ENCODE results near the gene TMA7. TPM values are rescaled to one million over a fixed set of nuclear protein-coding genes. Genes with fewer than 3 reads are reported as not detected.

TMA7 gene
- total and polyA plus RNA-seq, 2 of the 13 experiments (the other 11 are each of a cell fraction or from before 2014, with no cell fraction given), result 100 to 486 TPM

DNA sequence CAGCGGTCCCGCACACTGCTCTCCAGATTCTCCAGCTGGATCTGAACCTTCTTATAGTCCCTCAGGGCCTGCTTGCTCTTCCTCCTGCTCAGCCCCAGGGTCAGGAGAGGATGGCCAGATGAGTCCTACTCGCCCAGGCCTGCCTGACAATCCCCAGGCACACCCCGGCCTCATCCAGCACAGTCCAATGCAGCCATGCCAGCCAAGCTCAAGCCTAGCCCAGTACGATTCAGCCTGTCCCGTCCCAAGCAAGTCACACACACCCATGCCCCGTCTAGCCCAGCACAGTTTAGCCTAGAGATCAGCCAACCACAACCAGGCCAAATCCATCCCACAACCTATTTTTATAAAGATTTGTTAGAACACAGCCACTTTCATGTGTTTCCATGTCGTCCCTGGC is 27.0 kb upstream of the TMA7 start:
- Histone ChIP-seq H2AFZ (ENCODE audit: low read length) (no peak overlapping the region), H3K36me3 (replicated peaks in 1 of 2; ENCODE audit: control insufficient read depth in 1 of 2, insufficient read depth in 2 of 2, low read length in 2 of 2) (peaks cover 82 to 100% of the 10 kb centered on the region in 2 experiments), H4K20me1 (ENCODE audit: insufficient read depth, low read length) (peaks cover 16% of the 10 kb centered on the region; the same call in 1 of the 2 replicates), H3K4me1 (ENCODE audit: insufficient read depth, low read length) (no peaks in the 10 kb centered on the region), H3K79me2 (ENCODE audit: insufficient read depth, low read length) (no peaks in the 10 kb centered on the region), H3K27me3 (ENCODE audit: control insufficient read depth in 1 of 2, insufficient read depth in 2 of 2, low read length in 2 of 2) (no peaks in the 10 kb centered on the region), H3K9me3 (ENCODE audit: low read length) (no peaks in the 10 kb centered on the region), H3K27ac (ENCODE audit: extremely low read length, insufficient read depth, low read length) (no peak overlapping the region), H3K9ac (ENCODE audit: insufficient read depth, low read depth, low read length) (no peak overlapping the region), H3K4me2 (ENCODE audit: low read depth, low read length) (no peak overlapping the region), H3K4me3 (replicated peaks in 1 of 3; ENCODE audit: insufficient read depth in 1 of 3, low read depth in 2 of 3, low read length in 3 of 3) (no peak overlapping the region)
- no TSS peak for BruUV-seq (replicated peaks)
- ATAC-seq (no peak), FAIRE-seq (no peak), DNase-seq (ENCODE audit: low spot score) (no peak)
- TF ChIP-seq ZNF136 (CRISPR knock-in tag; IDR thresholded peaks at IDR 0.05; ENCODE audit: low read depth), result no peak
- peak; percentile 64 for TF ChIP-seq RBM22 (optimal IDR thresholded peaks at IDR 0.05; ENCODE audit: low read length)
- no peak for TF ChIP-seq NONO (IDR thresholded peaks at IDR 0.05)
- TF ChIP-seq NONO (CRISPR knock-in tag; conservative IDR thresholded peaks at IDR 0.05), result 0 out of 2 replicates have a peak, but pooled peaks have one; percentile 9
- TF ChIP-seq ZNF556 (CRISPR knock-in tag; IDR thresholded peaks at IDR 0.05; ENCODE audit: borderline replicate concordance), result no peak
- peak; percentile 46; the same call in 1 of the 2 replicates for TF ChIP-seq POLR2G (IDR thresholded peaks at IDR 0.05; ENCODE audit: low read depth, low read length)
- TF ChIP-seq SMAD1 (CRISPR knock-in tag; IDR thresholded peaks at IDR 0.05; ENCODE audit: borderline replicate concordance, low read depth), result no peak
- CTCF ChIA-PET (ENCODE audit: low intra/inter-chr PET ratio, low total read pairs), result interaction anchor here (4.1 kb wide), 1 partner anchor 23 kb away, joined by 25 read pairs; no protein-coding TSS in a partner anchor
- POLR2A ChIA-PET, result interaction anchor here (1.4 kb wide), 1 partner anchor 23 kb away, joined by 4 read pairs; no protein-coding TSS in a partner anchor
- in situ Hi-C loops (cut with HindIII; ENCODE audit: extremely low pct_ligation_motif_present, low pct_unique_long_range_greater_than_20kb) (no loop called here), intact Hi-C loops (cut with micrococcal nuclease; ENCODE audit: unreplicated experiment) (no loop called here)
- WGBS (ENCODE audit: low lambda C conversion rate), result 98% methylated on average over 7 of the region's 8 CpGs

DNA sequence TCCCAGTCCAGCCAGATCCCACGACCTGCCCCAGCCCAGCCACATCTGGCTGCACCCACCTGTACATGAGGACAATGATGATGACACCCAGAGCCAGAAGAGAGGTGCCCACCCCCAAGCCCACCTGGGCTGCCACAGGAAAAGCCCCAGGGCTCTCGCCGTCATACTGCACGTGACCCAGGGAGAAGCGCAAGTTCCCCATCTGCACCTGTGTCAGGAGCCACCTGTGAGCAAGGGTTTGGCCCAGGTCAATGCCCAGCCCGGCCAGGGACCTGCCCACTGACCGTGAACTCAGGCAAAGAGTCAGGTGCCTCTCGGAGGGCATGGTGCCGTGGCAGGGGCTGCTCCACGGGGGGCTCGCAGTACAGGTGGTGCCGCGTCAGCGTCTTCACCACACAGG is 26.4 kb upstream of the TMA7 start:
- BruUV-seq (replicated peaks), result no TSS peak
- Histone ChIP-seq H4K20me1 (ENCODE audit: insufficient read depth, low read length) (peaks cover 16% of the 10 kb centered on the region; the same call in 1 of the 2 replicates), H3K9me3 (ENCODE audit: low read length) (no peaks in the 10 kb centered on the region), H3K4me3 (replicated peaks in 1 of 3; ENCODE audit: insufficient read depth in 1 of 3, low read depth in 2 of 3, low read length in 3 of 3) (no peak overlapping the region), H3K9ac (ENCODE audit: insufficient read depth, low read depth, low read length) (no peak overlapping the region), H3K79me2 (ENCODE audit: insufficient read depth, low read length) (no peaks in the 10 kb centered on the region), H3K36me3 (replicated peaks in 1 of 2; ENCODE audit: control insufficient read depth in 1 of 2, insufficient read depth in 2 of 2, low read length in 2 of 2) (peaks cover 82 to 100% of the 10 kb centered on the region in 2 experiments), H3K4me1 (ENCODE audit: insufficient read depth, low read length) (no peaks in the 10 kb centered on the region), H3K4me2 (ENCODE audit: low read depth, low read length) (no peak overlapping the region), H2AFZ (ENCODE audit: low read length) (no peak overlapping the region), H3K27me3 (ENCODE audit: control insufficient read depth in 1 of 2, insufficient read depth in 2 of 2, low read length in 2 of 2) (no peaks in the 10 kb centered on the region), H3K27ac (ENCODE audit: extremely low read length, insufficient read depth, low read length) (no peak overlapping the region)
- intact Hi-C loops (cut with micrococcal nuclease; ENCODE audit: unreplicated experiment) (no loop called here), in situ Hi-C loops (cut with HindIII; ENCODE audit: extremely low pct_ligation_motif_present, low pct_unique_long_range_greater_than_20kb) (no loop called here)
- ATAC-seq, result no peak
- POLR2A ChIA-PET, result interaction anchor here (11.1 kb wide), 1 partner anchor 17 kb away, joined by 130 read pairs; the partner anchor contains the start of gene PLXNB1
- peak; percentile 86 for TF ChIP-seq AGO2 (optimal IDR thresholded peaks at IDR 0.05; ENCODE audit: low read depth, low read length)
- TF ChIP-seq TOPORS (CRISPR knock-in tag; IDR thresholded peaks at IDR 0.05), result no peak
- peak; percentile 62 for TF ChIP-seq RBFOX2 (IDR thresholded peaks at IDR 0.05; ENCODE audit: low read depth, low read length)
- TF ChIP-seq ZBTB7A (CRISPR knock-in tag; IDR thresholded peaks at IDR 0.05), result 0 out of 2 replicates have a peak, but pooled peaks have one; percentile 30
- TF ChIP-seq, protein P1, sequence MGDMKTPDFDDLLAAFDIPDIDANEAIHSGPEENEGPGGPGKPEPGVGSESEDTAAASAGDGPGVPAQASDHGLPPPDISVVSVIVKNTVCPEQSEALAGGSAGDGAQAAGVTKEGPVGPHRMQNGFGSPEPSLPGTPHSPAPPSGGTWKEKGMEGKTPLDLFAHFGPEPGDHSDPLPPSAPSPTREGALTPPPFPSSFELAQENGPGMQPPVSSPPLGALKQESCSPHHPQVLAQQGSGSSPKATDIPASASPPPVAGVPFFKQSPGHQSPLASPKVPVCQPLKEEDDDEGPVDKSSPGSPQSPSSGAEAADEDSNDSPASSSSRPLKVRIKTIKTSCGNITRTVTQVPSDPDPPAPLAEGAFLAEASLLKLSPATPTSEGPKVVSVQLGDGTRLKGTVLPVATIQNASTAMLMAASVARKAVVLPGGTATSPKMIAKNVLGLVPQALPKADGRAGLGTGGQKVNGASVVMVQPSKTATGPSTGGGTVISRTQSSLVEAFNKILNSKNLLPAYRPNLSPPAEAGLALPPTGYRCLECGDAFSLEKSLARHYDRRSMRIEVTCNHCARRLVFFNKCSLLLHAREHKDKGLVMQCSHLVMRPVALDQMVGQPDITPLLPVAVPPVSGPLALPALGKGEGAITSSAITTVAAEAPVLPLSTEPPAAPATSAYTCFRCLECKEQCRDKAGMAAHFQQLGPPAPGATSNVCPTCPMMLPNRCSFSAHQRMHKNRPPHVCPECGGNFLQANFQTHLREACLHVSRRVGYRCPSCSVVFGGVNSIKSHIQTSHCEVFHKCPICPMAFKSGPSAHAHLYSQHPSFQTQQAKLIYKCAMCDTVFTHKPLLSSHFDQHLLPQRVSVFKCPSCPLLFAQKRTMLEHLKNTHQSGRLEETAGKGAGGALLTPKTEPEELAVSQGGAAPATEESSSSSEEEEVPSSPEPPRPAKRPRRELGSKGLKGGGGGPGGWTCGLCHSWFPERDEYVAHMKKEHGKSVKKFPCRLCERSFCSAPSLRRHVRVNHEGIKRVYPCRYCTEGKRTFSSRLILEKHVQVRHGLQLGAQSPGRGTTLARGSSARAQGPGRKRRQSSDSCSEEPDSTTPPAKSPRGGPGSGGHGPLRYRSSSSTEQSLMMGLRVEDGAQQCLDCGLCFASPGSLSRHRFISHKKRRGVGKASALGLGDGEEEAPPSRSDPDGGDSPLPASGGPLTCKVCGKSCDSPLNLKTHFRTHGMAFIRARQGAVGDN (CRISPR knock-in tag; IDR thresholded peaks at IDR 0.05), result 0 out of 2 replicates have a peak, but pooled peaks have one; percentile 2
- no peak for TF ChIP-seq JDP2 (CRISPR knock-in tag; IDR thresholded peaks at IDR 0.05; ENCODE audit: borderline replicate concordance)
- peak; percentile 12; the same call in 1 of the 2 replicates for TF ChIP-seq POLR2G (IDR thresholded peaks at IDR 0.05; ENCODE audit: low read depth, low read length)
- TF ChIP-seq ZC3H4 (CRISPR knock-in tag; IDR thresholded peaks at IDR 0.05; ENCODE audit: borderline replicate concordance), result no peak
- TF ChIP-seq POLR2A (IDR thresholded peaks at IDR 0.05; ENCODE audit: insufficient read depth in 1 of 2, low read depth in 2 of 2, low read length in 2 of 2), result peak in 1 of 2 experiments; percentile 55; a peak in 2 of 4 replicates
- FAIRE-seq, result no peak
- DNase-seq (ENCODE audit: low spot score), result no peak
- WGBS (ENCODE audit: low lambda C conversion rate), result 96% methylated on average over 10 of the region's 14 CpGs
- CTCF ChIA-PET (ENCODE audit: low intra/inter-chr PET ratio, low total read pairs), result interaction anchor here (2.7 to 4.1 kb wide), 2 partner anchors 20 to 22 kb away, joined by 9 to 25 read pairs; no protein-coding TSS in a partner anchor
